GM19025 (cell line): ENCODE data around the gene PLB1.
A peak's percentile ranks its signal among the peaks of the same experiment; 100 is the strongest.

ENCODE experiments used
- ATAC-seq: cut with Tn5 transposase; IDR thresholded peaks from one replicate; pipeline ENCODE4 v1.9.1; 2021; ENCODE audit warnings: mild to moderate bottlenecking, low read depth, moderate library complexity; ENCODE audit not compliant: unreplicated experiment

Gene PLB1

GRCh38 chr2:28676152-28676835 lies 180.4 kb downstream of the PLB1 start:
- ATAC-seq: no peak

DNA sequence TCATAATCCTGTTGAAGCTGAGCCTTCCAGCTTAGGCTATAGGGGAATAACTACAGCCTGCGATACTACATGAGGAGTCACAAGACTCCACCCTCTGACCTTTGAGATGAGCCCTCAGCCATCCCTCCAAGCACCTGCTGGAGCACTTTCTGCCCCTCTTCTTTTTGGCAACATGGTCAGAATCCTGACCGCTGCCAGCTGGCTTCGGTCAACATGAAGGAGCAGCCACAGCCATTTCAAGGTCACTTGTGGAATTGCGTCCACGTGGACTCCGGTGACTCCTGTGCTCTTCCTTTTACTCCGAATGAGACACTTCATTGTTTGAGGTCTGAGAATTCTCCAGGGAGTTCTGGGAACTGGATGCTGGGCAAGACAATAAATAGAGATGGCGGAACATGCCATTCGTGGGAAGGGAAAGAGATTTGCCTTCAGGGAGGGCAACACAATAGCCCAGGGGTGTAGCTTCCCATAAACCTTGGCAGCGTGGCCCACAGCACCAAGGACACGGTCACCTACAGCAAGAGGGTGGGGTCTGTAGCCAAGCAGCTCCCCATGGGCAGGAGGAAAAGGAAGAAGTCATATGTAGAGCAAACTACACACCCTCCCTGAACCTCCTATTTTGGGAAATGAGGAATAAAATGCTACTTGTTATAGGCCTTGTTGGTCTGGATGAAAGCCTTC lies 182.5 kb downstream of the PLB1 start:
- ATAC-seq: no peak

- ATAC-seq: no peak
These were observed 183.1 kb downstream of the PLB1 start for GRCh38 chr2:28678944-28679343.

DNA sequence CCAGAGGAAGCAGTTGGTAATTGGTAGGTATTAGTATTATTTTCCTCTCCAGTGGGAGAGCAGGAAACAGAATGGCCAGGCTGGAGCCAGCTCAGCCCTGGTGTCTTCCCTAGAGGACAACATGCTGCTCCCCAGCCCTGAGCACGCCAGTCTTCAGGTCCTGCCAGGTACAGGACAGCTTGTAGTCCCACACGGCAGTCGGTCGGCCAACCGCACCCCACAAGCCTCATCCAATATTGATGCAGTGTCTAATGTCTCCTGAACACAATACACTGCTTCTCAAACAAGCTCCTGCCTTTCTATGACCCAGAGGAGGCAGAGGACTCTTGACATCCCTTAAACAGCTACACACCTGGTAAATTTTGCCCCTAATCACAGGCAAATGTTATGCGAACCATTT lies 184.8 kb downstream of the PLB1 start:
- no peak for ATAC-seq

DNA sequence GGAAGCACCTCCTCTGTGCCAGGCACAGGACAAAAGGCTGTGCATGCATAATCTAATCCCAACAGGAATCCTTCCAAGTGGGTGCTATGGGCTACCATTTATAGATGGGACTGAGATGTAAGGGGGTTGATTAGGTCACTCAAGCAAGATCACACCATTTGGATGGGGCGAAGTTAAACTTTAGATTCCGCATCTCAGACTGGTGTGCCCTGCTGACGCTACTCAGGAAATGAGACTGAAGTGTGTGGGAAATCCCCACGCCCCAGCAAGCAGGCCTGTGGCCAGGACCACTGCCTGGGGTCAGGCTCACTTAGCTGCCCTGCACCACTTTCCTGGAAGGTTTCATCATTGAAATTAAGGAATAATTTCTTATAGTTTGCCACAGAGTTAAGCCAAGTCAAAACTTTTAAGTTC lies 185.3 kb downstream of the PLB1 start:
- peak; percentile 95 for ATAC-seq

DNA sequence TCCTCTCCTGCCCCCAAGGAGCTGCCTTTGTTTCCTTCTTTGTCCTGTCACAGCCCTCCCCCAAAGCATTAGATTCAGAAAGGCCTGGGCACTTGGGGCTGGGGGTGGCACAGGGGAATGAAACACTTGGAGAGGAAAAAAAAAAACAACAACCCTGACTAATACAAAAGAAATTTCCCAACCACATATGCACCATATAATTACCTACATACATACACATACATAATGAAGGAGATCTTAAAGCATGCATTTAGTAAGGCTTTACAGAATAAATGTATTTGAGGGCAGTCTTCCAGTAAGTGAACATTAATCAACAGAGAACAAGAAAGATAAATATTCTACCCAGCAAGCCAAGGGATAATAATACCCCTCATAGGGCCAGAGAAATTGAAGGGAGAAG lies 185.7 kb downstream of the PLB1 start:
- no peak for ATAC-seq

DNA sequence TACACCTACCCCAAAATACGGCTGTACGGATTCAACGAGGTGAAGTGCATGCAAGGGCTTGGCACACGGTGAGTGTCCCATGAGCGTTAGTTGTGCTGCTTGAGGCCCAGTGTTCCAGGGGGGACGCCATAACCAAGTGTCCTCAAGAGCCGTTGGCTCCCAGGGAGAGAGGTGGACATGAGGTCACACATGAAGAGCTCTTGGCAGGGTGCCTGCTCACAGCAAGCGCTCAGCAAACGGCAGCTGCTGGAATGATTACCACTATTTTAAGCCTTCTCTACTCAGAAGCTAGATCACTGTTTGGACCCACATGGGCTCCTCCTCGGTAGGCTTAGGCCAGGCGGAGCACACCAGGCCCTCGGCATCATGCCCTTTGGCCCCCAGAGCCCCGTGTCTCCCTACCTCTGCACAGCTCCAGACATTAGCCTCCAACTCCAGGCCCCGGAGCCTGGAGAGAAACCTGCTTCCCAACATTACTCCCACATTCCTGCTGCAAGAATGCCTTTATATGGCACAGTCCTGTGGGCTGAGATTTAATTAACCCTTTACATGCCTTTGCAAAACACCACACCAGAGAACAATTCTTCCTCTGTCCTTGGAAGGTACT lies 187.3 kb downstream of the PLB1 start:
- no peak for ATAC-seq

DNA sequence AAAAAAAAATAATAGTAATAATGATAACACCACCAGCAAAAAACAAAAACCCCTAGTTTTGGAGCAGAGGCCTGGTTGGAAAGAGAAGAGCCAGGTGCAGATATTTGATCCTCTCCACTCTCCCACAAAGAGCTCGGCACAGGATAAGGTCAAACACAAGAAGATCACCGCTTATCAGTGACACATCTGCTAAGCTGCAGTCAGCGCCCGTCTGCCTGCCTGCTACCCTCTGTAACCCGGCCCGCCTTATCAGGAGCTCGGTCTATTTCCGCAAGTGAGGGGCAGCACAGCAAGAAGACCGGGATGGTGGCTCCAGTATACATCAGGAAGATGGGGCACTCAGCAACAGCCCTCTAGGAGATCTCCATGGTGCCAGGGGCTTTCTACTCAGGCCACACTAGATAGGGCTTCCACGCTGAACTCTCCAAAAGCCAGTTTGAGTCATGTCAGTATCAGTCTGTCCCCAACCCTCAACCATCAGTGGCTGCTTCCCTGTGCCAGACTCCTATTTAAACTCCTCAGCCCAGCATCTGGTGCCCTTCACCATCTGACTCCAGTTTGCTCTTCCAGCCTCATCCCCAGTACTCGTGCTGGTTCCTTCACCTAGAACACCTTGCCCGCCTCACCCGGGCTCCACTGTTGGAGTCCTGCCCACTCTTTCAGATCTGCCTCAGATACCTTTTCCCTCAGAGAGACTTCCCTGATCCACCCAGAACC lies 188.4 kb downstream of the PLB1 start:
- no peak for ATAC-seq

DNA sequence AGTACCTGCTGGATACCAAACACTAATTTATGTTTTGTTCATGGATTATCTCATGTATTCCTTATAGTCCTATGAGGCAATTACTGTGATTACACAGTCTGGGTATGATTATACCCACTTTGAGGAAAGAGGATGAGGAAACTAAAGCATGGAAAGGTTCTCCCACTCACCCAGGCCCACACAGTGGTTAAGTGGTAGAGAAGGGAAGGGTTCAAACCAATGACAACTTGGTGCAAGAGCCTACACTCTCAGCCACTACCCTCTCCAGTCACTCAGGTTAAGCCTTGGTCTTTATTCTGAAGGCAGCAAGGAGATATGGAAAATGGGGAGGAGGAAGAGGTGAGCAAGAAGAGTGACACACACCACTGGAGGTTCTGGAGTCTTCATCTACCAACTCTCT lies 191.3 kb downstream of the PLB1 start:
- ATAC-seq: no peak

DNA sequence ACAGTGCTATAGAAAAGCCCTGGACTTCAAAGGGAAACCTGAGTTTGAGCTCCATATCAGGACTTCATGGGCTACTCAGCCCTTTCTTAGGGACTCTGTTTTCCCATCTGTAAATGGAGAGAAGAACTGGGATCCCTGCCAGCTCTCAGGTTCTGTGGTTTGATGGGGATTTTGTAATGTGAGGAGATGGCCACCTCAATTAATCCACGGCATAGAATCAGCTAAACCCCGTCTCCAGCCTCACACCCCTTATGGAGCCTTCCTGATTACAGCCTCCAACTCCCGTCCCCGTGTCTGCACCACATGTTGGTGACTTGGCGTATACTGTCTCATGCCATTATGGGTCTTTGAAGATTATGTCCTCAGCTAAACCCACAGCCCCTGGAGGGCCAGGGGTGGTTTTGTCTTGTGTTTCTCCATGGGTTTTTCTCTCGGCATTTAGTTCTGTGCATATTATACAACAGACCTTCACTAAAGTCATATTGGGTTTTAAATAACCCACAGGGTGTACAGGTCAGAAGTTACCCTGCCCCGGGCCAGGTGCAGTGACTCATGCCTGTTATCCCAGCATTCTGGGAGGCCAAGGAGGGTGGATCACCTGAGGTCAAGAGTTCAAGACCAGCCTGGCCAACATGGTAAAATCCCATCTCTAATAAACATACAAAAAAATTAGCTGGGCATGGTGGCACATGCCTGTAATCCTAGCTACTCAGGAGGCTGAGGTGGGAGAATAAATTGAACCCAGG lies 192.0 kb downstream of the PLB1 start:
- no peak for ATAC-seq

DNA sequence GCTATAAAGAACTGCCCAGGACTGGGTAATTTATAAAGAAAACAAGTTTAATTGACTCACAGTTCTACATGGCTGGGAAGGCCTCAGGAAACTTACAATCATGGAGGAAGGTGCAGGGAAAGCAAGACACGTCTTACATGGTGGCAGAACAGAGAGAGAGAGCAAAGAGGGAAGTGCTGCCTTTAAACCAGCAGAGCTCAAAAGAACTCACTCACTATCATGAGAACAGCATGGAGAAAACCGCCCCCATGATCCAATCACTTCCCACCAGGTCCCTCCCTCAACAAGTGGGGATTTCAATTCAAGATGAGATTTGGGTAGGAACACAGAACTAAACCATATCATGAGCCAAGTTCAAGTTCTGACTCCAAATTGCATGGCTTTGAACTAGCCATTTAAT lies 193.0 kb downstream of the PLB1 start:
- ATAC-seq: no peak

DNA sequence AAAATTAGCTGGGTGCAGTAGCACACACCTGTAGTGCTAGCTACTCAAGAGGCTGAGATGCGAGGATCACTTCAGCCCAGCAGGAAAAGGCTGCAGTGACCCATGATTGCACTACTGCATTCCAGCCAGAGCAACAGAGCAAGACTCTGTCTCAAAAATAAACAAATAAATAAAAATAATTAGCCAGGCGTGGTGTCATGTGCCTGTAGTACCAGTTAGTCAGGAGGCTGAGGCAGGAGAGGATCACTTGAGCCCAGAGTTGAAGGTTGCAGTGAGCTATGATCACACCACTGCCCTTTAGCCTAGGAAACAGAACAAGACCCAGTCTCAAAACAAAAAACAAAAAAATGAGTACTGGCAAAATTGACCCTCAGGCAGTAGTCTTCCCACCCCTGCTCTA lies 193.9 kb downstream of the PLB1 start:
- no peak for ATAC-seq

- ATAC-seq: no peak
These were observed 196.6 kb downstream of the PLB1 start for GRCh38 chr2:28692411-28692810.

- ATAC-seq: no peak
These were observed 197.4 kb downstream of the PLB1 start for GRCh38 chr2:28693223-28693622.
